ENCODE results near the gene DPP4.

DNA sequence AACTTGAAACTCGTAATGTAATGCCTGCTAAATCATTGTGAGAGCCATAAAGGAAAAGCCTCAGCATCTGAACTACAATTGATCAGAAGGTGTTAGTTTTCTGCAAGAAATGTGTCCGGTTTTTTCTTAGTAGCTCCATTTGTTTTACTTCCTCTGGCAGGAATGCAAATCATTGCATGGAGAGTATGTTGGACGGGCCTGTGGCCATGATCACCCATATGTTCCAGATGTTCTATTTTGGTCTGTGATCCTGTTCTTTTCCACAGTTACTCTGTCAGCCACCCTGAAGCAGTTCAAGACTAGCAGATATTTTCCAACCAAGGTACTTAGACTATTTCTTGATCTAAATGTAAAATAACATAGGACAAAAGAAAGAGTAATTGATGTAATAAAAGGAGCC, 126.6 kb downstream of the DPP4 start:
- TF ChIP-seq, protein P1, sequence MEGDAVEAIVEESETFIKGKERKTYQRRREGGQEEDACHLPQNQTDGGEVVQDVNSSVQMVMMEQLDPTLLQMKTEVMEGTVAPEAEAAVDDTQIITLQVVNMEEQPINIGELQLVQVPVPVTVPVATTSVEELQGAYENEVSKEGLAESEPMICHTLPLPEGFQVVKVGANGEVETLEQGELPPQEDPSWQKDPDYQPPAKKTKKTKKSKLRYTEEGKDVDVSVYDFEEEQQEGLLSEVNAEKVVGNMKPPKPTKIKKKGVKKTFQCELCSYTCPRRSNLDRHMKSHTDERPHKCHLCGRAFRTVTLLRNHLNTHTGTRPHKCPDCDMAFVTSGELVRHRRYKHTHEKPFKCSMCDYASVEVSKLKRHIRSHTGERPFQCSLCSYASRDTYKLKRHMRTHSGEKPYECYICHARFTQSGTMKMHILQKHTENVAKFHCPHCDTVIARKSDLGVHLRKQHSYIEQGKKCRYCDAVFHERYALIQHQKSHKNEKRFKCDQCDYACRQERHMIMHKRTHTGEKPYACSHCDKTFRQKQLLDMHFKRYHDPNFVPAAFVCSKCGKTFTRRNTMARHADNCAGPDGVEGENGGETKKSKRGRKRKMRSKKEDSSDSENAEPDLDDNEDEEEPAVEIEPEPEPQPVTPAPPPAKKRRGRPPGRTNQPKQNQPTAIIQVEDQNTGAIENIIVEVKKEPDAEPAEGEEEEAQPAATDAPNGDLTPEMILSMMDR (conservative IDR thresholded peaks at IDR 0.05 in 1 of 2, IDR thresholded peaks at IDR 0.05 in 1 of 2; ENCODE audit: extremely low read depth in 1 of 2, insufficient read depth in 1 of 2, low read depth in 1 of 2, low read length in 2 of 2), result no peak
- no peak for TF ChIP-seq EZH2 (IDR thresholded peaks at IDR 0.05; ENCODE audit: borderline replicate concordance, low read length)

Measured in mammary epithelial cell (primary cell).